KOPT-K1 (cell line): ENCODE results near the gene CCDC138.

Source experiments
- H3K27ac ChIP-seq: fragments of 200-600 bp; sonication (generic); 2 replicates; pipeline ENCODE4 v1.5.1; 2016; ENCODE audit warnings: antibody characterized with exemption, mild to moderate bottlenecking, low read depth, low read length; ENCODE audit not compliant: poor library complexity, severe bottlenecking
- H3K36me3 ChIP-seq: fragments of 200-600 bp; sonication (generic); 2 replicates; pipeline ENCODE4 v1.5.1; 2017; ENCODE audit warnings: antibody characterized with exemption, mild to moderate bottlenecking, low read length, moderate library complexity; ENCODE audit not compliant: insufficient read depth
- H3K9me3 ChIP-seq: fragments of 200-600 bp; sonication (generic); 2 replicates; pipeline ENCODE4 v1.5.1; 2017; ENCODE audit warnings: antibody characterized with exemption, low read length, mild to moderate bottlenecking; ENCODE audit not compliant: insufficient read depth, poor library complexity, severe bottlenecking

The CCDC138 gene

GRCh38 chr2:108852375-108852774 is 65.8 kb downstream of the CCDC138 start:
- Histone ChIP-seq H3K36me3 (peaks cover 85% of the 10 kb centered on the region), H3K27ac (no peak overlapping the region)

GRCh38 chr2:108853421-108853820 is 66.8 kb downstream of the CCDC138 start:
- no peaks in the 10 kb centered on the region for H3K9me3 ChIP-seq
- H3K27ac ChIP-seq, result no peak overlapping the region
- peaks cover 87% of the 10 kb centered on the region for H3K36me3 ChIP-seq

More at GRCh38 chr2:108852375-108852774, 65.8 kb downstream of the CCDC138 start:
- no peaks in the 10 kb centered on the region for H3K9me3 ChIP-seq

GRCh38 chr2:108854484-108854883 is 67.9 kb downstream of the CCDC138 start:
- Histone ChIP-seq H3K27ac (no peak overlapping the region), H3K9me3 (no peaks in the 10 kb centered on the region), H3K36me3 (peaks cover 85% of the 10 kb centered on the region)

- peaks cover 78% of the 10 kb centered on the region for H3K36me3 ChIP-seq
- no peak overlapping the region for H3K27ac ChIP-seq
- H3K9me3 ChIP-seq, result no peaks in the 10 kb centered on the region
Observed at GRCh38 chr2:108855194-108855593, 68.6 kb downstream of the CCDC138 start.

- Histone ChIP-seq H3K36me3 (peaks cover 60% of the 10 kb centered on the region), H3K9me3 (no peaks in the 10 kb centered on the region), H3K27ac (no peak overlapping the region)
Observed at GRCh38 chr2:108858894-108859293, 72.3 kb downstream of the CCDC138 start.

GRCh38 chr2:108866041-108866440 is 79.5 kb downstream of the CCDC138 start:
- H3K36me3 ChIP-seq, result peaks cover 72% of the 10 kb centered on the region
- no peak overlapping the region for H3K27ac ChIP-seq
- peaks cover 40% of the 10 kb centered on the region for H3K9me3 ChIP-seq

- no peak overlapping the region for H3K27ac ChIP-seq
- H3K36me3 ChIP-seq, result peaks cover 77% of the 10 kb centered on the region
- peaks cover 40% of the 10 kb centered on the region for H3K9me3 ChIP-seq
Observed at GRCh38 chr2:108868911-108869310, 82.3 kb downstream of the CCDC138 start.

GRCh38 chr2:108869542-108869941 is 83.0 kb downstream of the CCDC138 start:
- H3K27ac ChIP-seq, result no peak overlapping the region
- peaks cover 82% of the 10 kb centered on the region for H3K36me3 ChIP-seq

GRCh38 chr2:108870069-108870644 is 83.6 kb downstream of the CCDC138 start:
- Histone ChIP-seq H3K36me3 (peaks cover 88% of the 10 kb centered on the region), H3K9me3 (peaks cover 40% of the 10 kb centered on the region)

More at GRCh38 chr2:108869542-108869941, 83.0 kb downstream of the CCDC138 start:
- H3K9me3 ChIP-seq, result peaks cover 40% of the 10 kb centered on the region

GRCh38 chr2:108877506-108877905 is 90.9 kb downstream of the CCDC138 start:
- H3K27ac ChIP-seq, result no peak overlapping the region

More at GRCh38 chr2:108870069-108870644, 83.6 kb downstream of the CCDC138 start:
- no peak overlapping the region for H3K27ac ChIP-seq

GRCh38 chr2:108878276-108878675 is 91.7 kb downstream of the CCDC138 start:
- H3K27ac ChIP-seq, result no peak overlapping the region

More at GRCh38 chr2:108877506-108877905, 90.9 kb downstream of the CCDC138 start:
- Histone ChIP-seq H3K36me3 (peaks cover 56% of the 10 kb centered on the region), H3K9me3 (peaks cover 25% of the 10 kb centered on the region)

GRCh38 chr2:108884619-108885018 is 98.0 kb downstream of the CCDC138 start:
- peaks cover 29% of the 10 kb centered on the region for H3K9me3 ChIP-seq

More at GRCh38 chr2:108878276-108878675, 91.7 kb downstream of the CCDC138 start:
- peaks cover 51% of the 10 kb centered on the region for H3K36me3 ChIP-seq
- H3K9me3 ChIP-seq, result peaks cover 28% of the 10 kb centered on the region

GRCh38 chr2:108889907-108890306 is 103.3 kb downstream of the CCDC138 start:
- Histone ChIP-seq H3K9me3 (peaks cover 32% of the 10 kb centered on the region), H3K27ac (no peak overlapping the region), H3K36me3 (peaks cover 16% of the 10 kb centered on the region; the same call in 1 of the 2 replicates)

More at GRCh38 chr2:108884619-108885018, 98.0 kb downstream of the CCDC138 start:
- Histone ChIP-seq H3K27ac (no peak overlapping the region), H3K36me3 (no peaks in the 10 kb centered on the region)

- peaks cover 28% of the 10 kb centered on the region for H3K9me3 ChIP-seq
- no peak overlapping the region for H3K27ac ChIP-seq
- peaks cover 16% of the 10 kb centered on the region; the same call in 1 of the 2 replicates for H3K36me3 ChIP-seq
Observed at GRCh38 chr2:108893277-108893676, 106.7 kb downstream of the CCDC138 start.

- Histone ChIP-seq H3K27ac (no peak overlapping the region), H3K36me3 (peaks cover 15% of the 10 kb centered on the region; the same call in 1 of the 2 replicates), H3K9me3 (peaks cover 20% of the 10 kb centered on the region)
Observed at GRCh38 chr2:108894766-108895165, 108.2 kb downstream of the CCDC138 start.

- Histone ChIP-seq H3K27ac (no peak overlapping the region), H3K36me3 (peaks cover 11% of the 10 kb centered on the region; the same call in 1 of the 2 replicates), H3K9me3 (peaks cover 16% of the 10 kb centered on the region)
Observed at GRCh38 chr2:108895188-108895587, 108.6 kb downstream of the CCDC138 start.
